NCI-H146 treated with DMSO at 0.1 percent for 48 hours (cell line): Measurements from ENCODE around the gene PANK1.

Experiments used
- DNase-seq: peaks from one replicate; lab custom pipeline; 2025; ENCODE audit not compliant: unreplicated experiment; lab: John Stamatoyannopoulos, UW

Gene PANK1

DNA sequence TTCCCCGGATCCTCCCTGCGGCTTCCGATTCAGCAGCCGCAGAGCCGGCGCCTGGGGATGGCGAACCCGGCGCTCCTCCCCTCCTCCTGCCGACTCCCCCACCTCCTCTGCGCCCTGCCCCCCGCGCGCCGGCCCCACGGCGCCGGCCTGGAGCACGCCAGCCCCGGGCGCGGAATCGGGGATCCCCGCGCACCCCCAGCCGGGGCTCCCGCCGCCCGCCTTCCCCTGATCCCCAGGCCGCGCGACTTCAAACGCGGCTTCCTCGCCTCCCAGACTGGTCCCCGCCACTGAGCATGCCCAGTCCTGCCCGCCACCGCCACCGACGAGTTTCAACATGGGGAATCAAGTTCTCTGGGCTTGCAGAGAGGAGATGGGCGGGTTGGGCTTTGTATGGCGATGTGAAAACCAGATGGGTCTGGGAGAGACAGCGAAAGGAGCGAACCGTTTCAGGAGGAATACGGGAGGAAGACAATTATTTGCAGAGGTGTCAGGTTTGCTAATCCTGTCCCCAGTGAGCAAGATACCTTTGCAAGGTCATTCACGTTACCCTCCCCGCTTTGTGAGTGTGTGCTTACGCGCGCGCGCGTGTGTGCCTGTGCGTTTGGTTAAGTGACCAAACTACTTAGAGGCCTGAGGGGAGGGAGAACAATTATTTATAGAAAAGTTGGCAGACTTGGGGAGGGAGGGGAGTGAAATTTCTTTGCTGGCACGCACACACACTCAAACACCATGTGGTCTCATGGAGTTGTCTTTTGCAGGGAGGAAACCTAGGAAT, at the start of gene PANK1:
Gene PANK1 (minus strand): TSS at position 276 of the 775 bp plus-strand sequence. CDS start 351 bp downstream, outside the sequence.
- peak; percentile 59 for DNase-seq

GRCh38 chr10:89693176-89693575, 48.1 kb upstream of the PANK1 start:
- DNase-seq = no peak

DNA sequence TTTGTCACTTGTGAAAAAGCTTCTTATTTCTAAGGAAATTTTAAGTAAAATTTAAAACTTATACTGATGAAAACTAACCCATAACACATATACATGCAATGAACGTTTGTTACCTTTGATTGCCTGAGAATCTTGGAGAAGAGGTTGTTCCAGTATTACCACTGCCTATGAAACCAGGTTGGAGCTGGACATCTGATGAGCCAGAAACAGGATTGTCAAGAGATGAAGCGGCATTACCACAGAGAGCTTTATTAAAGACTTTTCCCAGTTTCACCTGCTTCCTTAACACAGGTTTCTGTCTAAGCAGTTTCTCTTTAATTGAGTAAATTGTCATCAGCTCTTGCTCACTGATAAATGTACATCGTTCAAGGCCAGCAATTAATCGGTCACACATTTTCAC, 47.4 kb upstream of the PANK1 start:
- no peak for DNase-seq

DNA sequence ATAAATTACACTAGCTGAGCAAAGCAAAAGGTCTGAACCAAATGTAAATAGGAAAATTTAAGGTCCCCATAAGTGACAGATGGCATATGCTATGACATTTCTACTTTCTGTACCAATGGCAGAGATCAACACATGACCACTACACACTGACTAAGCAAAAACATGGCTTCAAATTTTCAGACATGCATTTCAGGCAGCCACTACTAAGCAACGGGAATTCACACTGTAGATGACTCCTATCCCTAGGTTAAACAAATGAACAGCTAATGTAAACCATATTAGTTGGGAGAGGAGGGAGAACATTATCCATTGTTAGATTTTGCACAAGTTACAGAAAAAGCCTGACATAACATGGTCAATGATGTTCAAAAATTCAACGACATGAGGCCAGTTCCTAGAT, 45.0 kb upstream of the PANK1 start:
- no peak for DNase-seq

DNA sequence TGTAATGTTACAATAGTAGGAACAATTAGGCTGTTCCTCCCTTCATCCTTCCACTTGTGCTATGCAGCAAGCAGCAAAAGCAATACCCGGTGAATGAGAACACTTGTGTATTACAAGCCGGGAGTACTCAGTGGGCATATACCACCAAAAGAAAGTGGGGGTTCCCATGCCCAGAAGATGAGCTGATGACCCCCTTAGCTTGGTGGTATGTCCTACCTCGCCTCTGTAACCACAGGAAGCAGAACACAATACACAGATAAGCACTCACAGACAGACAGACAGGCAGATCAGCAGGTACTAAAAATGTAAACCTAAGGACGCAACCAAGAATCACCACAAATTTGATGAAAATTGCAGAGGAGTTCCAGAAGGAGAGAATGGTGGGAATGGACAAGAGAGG, 40.9 kb upstream of the PANK1 start:
- DNase-seq = no peak

DNA sequence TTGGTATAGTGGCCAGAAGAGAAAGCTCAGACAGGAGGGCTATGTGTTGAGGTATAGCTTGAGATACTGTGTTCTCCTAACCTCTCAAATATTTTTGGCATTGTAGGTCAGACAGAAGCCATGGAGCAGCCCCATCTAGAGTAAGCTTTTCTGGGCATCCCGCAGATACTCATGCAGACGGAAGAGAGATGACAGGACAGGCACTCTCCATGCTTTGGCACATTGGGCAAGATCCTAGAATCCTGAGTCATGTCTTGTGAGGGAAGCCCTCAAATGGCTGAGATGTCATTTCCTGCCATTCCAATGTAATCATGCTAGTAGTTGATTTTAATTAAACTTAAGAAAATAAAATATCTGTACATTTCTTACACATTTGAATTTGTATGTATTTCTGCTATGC, 39.6 kb upstream of the PANK1 start:
- no peak for DNase-seq

GRCh38 chr10:89683883-89684282, 38.8 kb upstream of the PANK1 start:
- peak; percentile 13 for DNase-seq

DNA sequence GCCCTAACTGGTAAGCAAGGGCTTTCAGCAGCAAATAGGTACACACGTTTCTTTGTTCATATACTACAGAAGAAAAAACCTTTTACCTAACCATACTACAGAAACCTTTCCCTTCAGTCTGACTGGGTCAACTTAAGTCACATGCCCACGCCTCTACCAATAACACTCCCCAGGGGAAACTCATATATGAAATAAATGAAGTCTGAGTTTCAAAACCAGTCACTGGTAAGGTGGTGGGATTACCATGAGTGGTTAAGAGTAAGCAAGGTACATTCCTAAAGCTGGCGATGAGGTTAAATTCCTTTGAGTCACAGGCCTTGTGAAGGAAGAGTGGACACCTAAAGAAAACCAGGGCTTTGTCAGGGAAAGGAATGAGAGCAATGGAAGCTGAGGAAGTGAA, 34.9 kb upstream of the PANK1 start:
- no peak for DNase-seq

- no peak for DNase-seq
These were observed 32.3 kb upstream of the PANK1 start for GRCh38 chr10:89677341-89677740.

GRCh38 chr10:89670926-89671325, 25.9 kb upstream of the PANK1 start:
- no peak for DNase-seq

DNA sequence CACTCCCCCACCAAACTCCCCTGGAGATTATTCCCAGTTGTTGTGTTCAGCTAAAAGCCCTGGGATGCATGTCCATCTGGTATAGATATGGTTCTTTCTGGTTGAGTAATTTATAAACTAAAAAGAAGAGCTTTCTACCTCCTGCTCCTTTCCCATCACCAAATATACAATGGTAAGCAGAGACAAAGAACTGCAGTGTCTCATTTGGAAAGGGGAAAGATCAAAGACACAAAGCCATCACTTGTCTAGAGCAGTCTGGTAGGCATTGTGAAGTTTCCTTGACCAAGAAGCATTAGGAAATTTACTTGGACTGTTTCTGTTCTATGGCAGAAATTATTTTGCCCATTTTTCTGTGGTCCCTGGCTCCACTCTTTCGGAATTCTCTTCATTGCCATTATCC, 24.9 kb upstream of the PANK1 start:
- DNase-seq = no peak

GRCh38 chr10:89668386-89669071, 23.5 kb upstream of the PANK1 start:
- DNase-seq = no peak

- DNase-seq = no peak
These were observed 21.1 kb upstream of the PANK1 start for GRCh38 chr10:89666138-89666537.

DNA sequence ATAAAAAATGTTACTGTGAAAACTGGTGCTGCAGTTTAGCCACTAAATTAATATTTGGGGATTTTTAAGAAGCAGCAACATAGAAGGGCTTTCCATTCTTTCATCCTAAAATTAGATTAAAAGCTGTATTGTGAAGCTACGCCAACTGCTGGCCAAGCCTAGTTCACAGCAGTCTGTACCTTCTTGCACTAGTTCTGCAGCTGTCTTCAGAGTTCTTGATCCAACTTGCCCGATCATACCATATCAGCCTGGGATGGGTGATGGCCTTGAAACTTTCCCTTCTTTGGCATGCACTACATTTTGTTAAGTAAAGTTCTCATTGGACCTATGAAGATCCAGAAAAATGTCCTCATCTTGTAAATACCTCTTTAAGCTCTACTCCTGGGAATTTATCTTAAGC, 20.3 kb upstream of the PANK1 start:
- DNase-seq = no peak

DNA sequence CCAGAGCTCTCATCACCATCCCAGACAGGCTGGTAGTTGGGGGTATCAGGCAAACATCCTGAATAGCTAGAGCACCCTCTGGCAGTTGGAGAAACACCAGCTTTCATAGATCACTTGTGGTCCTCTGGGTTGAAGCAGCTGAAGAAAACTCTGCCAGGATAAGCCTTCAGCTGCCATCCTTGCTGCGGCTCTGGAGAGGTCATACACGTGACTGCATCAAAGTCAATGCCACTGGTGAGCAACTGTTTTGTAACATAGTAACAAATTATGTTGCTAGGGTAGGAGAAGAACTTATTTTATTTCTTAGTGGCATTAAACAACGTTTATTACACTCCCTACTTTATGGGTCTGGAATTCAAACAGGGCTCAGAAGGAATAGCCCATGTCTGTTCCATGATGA, 19.2 kb upstream of the PANK1 start:
- DNase-seq = no peak

- no peak for DNase-seq
These were observed 18.1 kb upstream of the PANK1 start for GRCh38 chr10:89663144-89663543.

GRCh38 chr10:89662596-89662995, 17.6 kb upstream of the PANK1 start:
- no peak for DNase-seq

DNA sequence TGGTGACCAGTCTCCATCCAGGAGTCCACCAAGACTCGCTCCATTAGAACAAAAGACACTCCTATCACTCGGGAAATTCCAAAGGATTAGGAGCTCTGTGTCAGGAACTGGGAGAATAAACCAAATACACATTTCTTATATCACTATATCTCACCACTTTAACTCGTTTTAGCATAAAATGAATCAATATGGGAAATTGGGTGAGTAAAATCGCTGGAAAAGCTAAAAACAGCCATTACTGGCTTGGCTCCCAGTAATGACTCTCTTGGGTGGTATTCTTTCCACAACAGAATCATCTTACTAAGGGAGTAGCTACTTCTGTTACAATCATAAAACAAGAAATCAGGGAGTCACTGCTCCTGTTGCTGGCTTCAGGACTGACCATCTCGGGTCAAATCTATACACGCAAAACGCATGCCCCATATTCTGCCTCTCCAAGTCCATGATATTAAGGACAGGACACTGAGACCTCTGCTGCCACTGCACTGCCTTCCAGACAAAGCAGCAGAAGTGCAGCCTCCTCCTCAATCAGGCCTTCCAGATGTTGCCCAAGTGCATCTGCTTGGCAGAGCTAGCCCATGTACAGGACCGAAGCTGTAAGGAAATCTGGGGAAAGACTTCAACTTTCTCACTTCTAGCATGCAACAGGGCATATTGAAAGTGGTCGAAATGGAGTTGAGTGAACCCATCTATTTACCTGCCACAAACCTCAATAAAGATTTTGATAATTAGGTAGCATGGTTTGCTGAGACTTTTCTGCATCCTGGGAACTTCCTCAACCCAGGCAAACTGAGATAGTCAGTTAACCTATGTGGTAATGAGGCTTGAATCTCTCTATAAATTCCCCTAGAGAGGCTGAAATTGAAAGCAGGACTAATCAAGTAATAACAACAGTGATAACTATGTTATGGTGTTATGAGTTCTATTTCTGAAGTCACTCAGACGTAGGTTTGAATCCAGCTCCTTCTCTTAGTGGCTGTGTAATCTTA, 14.4 kb upstream of the PANK1 start:
- no peak for DNase-seq

DNA sequence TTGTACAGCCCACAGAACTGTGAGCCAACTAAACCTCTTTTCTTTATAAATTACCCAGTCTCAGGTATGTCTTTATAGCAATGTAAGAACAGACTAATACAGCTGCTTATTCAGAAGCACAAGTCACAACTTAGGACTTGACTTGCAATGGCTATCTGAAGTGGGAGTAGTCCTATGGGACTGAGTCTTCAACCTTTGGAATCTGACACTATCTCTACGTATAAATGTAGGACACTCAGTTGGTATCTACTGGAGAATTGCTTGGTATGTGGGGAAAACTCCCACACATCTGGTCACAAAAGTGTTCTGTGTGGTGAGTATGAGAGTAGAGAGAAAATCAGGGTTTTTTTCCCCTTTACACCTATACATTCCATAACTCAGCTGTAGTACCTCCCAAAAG, 12.3 kb upstream of the PANK1 start:
- no peak for DNase-seq

- DNase-seq = no peak
These were observed 10.7 kb upstream of the PANK1 start for GRCh38 chr10:89655722-89656121.

- DNase-seq = no peak
These were observed 8.4 kb upstream of the PANK1 start for GRCh38 chr10:89653410-89653869.
